Epithelial cell of proximal tubule (primary cell): Measurements from ENCODE around the gene PABPN1L. TPM values are rescaled to one million over a fixed set of nuclear protein-coding genes. Genes with fewer than 3 reads are reported as not detected.

Experiments used
- DNase-seq: peaks from one replicate; pipeline ENCODE4 v3.0.0-alpha.2; 2011; ENCODE audit warnings: low read depth
- H3K4me3 ChIP-seq: 2 replicates; pipeline ENCODE4 v1.5.1; 2011; ENCODE audit warnings: low read depth, mild to moderate bottlenecking, low read length
- total RNA-seq: library from RNA; depleted of rRNA; stranded (reverse); fragments of >200 nt; gene quantifications from 2 replicates; pipeline ENCODE4 v1.2.3, GENCODE V29; 2015
- TF ChIP-seq, protein P1 (sequence below): conservative IDR thresholded peaks from 2 replicates; pipeline ENCODE4 v1.5.1; 2012; ENCODE audit warnings: low read depth, mild to moderate bottlenecking, low read length

PABPN1L gene
- total RNA-seq, 1 donor from 2014 or later: not detected

DNA sequence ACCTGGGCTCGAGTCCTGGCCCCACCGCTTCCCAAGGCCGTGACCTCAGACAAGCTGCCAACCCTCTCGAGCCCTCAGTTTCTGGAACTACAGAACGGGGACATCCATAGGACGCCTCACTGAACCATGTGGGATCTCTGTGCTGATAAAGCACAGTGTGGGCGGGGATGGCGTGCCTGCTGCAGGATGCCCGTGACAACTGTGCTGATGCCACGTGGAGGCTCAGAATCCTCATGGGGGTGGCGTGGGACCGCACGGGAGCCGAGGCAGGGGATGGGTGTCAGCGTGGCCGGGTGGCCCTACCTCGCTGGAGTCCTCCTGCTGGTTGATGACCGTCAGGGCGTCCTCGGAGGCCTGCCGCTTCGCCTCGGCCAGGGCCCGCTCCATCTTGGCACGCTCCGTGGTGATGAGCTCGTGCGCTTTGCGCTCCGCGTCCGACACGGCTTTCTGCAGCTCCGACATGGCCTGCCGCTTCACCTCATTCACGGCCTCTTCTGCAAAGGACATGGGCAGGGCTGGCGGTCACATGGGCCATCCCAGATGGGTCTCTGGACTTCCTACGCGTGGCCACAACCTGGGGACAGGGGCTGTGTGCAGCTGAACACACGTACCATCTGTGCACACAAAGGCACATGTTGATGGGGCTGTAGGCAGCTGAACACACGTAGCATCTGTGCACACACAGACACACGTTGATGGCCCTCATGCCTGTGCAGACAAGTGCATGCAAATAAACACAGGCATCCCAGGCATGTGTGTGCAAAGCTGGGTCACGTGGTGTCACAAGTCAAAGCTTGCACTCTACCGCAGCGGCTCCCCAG lies 12.7 kb upstream of the PABPN1L start:
- TF ChIP-seq, protein P1, sequence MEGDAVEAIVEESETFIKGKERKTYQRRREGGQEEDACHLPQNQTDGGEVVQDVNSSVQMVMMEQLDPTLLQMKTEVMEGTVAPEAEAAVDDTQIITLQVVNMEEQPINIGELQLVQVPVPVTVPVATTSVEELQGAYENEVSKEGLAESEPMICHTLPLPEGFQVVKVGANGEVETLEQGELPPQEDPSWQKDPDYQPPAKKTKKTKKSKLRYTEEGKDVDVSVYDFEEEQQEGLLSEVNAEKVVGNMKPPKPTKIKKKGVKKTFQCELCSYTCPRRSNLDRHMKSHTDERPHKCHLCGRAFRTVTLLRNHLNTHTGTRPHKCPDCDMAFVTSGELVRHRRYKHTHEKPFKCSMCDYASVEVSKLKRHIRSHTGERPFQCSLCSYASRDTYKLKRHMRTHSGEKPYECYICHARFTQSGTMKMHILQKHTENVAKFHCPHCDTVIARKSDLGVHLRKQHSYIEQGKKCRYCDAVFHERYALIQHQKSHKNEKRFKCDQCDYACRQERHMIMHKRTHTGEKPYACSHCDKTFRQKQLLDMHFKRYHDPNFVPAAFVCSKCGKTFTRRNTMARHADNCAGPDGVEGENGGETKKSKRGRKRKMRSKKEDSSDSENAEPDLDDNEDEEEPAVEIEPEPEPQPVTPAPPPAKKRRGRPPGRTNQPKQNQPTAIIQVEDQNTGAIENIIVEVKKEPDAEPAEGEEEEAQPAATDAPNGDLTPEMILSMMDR: no peak
- H3K4me3 ChIP-seq: no peak overlapping the region
- no peak for DNase-seq

DNA sequence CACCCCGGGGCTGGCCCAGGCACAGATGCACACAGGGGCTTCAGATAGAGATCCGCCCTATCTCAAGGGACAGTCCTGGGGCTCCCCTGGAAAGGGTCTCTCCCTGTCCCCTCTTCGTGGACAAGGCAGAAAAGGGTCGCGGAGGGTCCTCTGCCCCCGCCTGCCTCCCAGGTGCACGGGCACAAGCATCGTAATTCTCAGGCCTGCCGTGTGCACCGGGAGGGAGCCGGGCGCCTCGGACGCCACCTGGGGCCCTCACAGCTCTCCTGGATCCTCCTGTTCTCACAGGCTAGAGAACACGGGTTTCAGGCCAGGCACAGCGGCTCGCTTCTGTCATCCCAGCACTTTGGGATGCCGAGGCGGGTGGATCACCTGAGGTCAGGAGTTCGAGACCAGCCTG lies 11.9 kb upstream of the PABPN1L start:
- TF ChIP-seq, protein P1: no peak
- H3K4me3 ChIP-seq: no peak overlapping the region
- DNase-seq: no peak

DNA sequence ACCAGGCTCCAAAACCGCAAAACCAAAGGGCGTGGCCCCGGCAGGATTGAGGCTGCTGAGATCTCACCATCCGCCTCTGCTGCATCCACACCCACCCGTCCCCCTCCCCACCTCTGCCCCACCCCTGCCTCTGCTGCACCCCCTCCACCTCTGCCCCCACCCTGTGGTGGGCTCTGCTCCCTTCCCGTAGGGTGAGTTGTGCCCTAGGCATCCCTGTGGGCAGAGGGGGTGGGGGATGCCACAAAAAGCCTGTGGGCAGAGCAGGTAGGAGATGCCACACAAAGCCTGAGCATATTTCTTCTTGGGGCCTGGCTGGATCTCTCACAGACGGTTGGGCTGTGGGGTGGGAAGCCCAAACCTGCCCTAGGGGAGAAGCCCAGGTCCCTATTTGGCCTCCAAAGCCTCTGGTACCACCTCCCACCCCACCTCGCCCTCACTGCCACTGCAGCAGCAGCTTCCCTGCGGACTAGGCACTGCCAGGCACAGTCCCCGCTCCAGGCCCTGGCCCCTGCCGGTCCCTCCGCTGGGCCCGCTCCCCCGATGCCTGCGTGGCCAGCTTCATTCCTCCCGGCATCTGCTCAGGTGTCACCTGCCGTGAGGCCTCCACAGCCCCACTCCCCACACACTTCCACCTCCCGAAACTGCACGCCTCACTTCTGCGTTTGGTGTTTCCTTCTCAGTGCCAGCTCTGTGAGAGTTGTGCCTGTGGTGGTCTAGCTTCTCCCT lies 11.3 kb upstream of the PABPN1L start:
- H3K4me3 ChIP-seq: no peak overlapping the region
- TF ChIP-seq, protein P1: no peak
- DNase-seq: no peak

DNA sequence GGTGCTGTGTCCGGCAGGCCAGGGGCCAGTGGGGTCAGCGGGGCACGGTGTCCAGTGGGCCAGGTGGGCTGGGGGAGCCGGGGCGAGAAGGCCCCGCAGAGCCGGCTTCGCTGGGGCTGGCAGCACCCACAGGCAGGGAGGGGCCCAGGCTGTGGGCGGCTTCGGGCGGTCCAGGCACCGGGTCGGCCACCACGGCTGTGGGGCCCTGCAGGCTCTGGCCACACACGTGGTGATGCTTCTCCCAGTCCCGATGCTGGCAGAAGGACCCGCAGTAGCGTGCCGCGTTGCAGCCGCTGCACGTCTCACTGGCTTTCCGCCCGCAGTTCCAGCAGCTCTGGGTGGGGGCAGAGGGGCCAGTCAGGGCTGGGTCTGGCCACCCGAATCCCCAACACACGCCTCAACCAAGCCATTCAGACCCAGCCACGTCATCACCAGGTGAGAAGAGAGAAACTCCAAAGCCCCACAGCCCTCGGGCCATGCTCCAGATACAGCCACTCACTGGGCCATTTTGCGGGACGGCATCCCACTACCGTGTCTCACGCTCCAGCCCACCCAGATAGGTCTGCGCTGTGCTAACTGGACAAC lies 10.6 kb upstream of the PABPN1L start:
- H3K4me3 ChIP-seq: no peak overlapping the region
- TF ChIP-seq, protein P1: no peak
- no peak for DNase-seq

DNA sequence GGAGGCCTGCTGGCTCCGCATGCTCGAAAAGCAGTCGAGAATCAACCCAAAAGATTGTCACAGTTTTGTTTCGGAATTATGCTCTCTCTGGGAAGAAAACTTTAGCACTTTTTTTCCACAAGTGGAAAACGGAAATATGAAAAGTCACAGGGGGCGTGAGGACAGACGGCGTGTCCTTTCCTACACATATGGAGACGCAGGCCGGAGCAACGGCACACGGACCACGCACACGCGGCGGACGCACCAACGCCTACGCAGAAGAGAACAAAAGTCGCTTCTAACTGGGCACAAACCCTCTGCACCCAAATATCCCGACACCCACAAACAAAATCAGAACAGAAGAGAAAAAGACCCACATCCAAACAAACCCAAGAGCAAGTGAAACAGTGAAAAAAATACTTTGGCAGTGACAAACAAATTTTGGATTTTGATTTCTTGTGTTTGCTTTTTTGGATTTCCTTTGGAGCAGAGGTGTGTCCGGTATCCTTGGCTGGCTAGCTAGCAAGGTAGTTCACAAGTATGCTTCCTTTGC lies 9.3 kb upstream of the PABPN1L start:
- DNase-seq: no peak
- TF ChIP-seq, protein P1: no peak
- no peak overlapping the region for H3K4me3 ChIP-seq

DNA sequence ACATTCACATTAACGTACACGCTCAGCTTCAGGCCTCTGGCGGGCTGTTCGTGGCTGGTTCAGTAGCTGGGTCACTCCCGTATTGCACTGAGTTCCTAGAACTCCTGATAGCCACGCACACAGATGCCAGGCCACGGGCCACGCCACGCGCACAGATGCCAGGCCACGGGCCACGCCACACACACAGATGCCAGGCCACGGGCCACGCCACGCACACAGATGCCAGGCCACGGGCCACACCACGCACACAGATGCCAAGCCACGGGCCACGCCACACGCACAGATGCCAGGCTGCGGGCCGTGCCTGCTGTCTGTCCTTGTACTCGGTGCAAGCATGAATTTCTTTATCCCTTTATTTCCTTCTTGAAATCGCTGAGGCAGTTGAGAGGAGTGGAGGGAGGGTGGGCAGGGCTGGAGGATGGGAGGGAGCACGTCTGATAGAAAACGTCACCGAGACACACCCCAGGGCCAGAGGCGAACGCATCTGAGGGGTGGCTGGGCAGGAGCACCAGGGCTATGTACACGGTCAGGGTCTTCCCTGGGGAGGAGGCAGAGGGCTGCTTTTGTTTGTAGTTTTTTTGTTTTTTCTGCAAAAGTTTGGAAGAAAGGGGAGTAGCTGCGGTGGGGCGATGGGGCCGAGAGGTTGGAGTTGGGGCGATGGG lies 8.6 kb upstream of the PABPN1L start:
- TF ChIP-seq, protein P1: no peak
- DNase-seq: no peak
- H3K4me3 ChIP-seq: no peak overlapping the region
